Common myeloid progenitor, CD34-positive (primary cell): ENCODE data around the gene NUAK1.

ENCODE experiments used
- CTCF ChIA-PET: fragments of 350-600 bp; sonication (Branson Sonifier 250); formaldehyde crosslinking; loops from one replicate; lab custom pipeline; 2021; ENCODE audit warnings: antibody characterized with exemption; lab: Charles Lee
- POLR2A ChIA-PET: fragments of 350-600 bp; sonication (Branson Sonifier 250); formaldehyde crosslinking; loops from one replicate; lab custom pipeline; 2021; ENCODE audit warnings: antibody characterized with exemption; lab: Charles Lee
- DNase-seq, 3 donors: peaks; one replicate each; pipeline versions ENCODE4 v3.0.0 to v3.0.0-alpha.2; 2013
- H3K27ac ChIP-seq, 2 experiments: 1 replicate in 1 of 2; 2 replicates in 1 of 2; pipeline ENCODE4 v1.7.0; 2013; ENCODE audit warnings: inconsistent platforms in 2 of 2, low read length in 2 of 2, mild to moderate bottlenecking in 2 of 2, low read depth in 1 of 2, moderate library complexity in 1 of 2; ENCODE audit not compliant: severe bottlenecking in 2 of 2, insufficient read depth in 1 of 2, poor library complexity in 1 of 2
- H3K27me3 ChIP-seq, 5 experiments: replicated peaks in 2 of 5; 1 replicate in 3 of 5; 2 replicates in 2 of 5; pipeline versions ENCODE4 v1.6.1 to v1.7.0; 2013; ENCODE audit warnings: low read length in 4 of 5, mild to moderate bottlenecking in 2 of 5, moderate library complexity in 2 of 5, inconsistent platforms in 1 of 5; ENCODE audit not compliant: insufficient read depth in 5 of 5, control insufficient read depth in 4 of 5
- H3K36me3 ChIP-seq, 4 experiments: 1 replicate in 2 of 4; 2 replicates in 2 of 4; pipeline versions ENCODE4 v1.6.1 to v1.7.0; 2013; ENCODE audit warnings: low read length in 3 of 4, control low read depth in 1 of 4, mild to moderate bottlenecking in 1 of 4; ENCODE audit not compliant: control insufficient read depth in 4 of 4, insufficient read depth in 4 of 4
- H3K4me1 ChIP-seq, 4 experiments: 1 replicate in 3 of 4; 2 replicates in 1 of 4; pipeline versions ENCODE4 v1.6.1 to v1.7.1; 2013; ENCODE audit warnings: low read length in 3 of 4, mild to moderate bottlenecking in 3 of 4, control low read depth in 1 of 4, inconsistent platforms in 1 of 4, moderate library complexity in 1 of 4; ENCODE audit not compliant: control insufficient read depth in 4 of 4, insufficient read depth in 4 of 4; ENCODE audit errors: control extremely low read depth in 1 of 4
- H3K4me3 ChIP-seq, 7 experiments: 1 replicate in 4 of 7; 2 replicates in 3 of 7; pipeline versions ENCODE4 v1.5.1 to v1.7.0; 2013; ENCODE audit warnings: mild to moderate bottlenecking in 7 of 7, low read length in 6 of 7, moderate library complexity in 6 of 7, inconsistent platforms in 2 of 7, low read depth in 2 of 7, control low read depth in 1 of 7; ENCODE audit not compliant: insufficient read depth in 4 of 7, control insufficient read depth in 1 of 7; ENCODE audit errors: extremely low read depth in 1 of 7
- H3K9me3 ChIP-seq, 5 experiments: 1 replicate in 4 of 5; 2 replicates in 1 of 5; pipeline versions ENCODE4 v1.6.1 to v1.7.1; 2013; ENCODE audit warnings: low read length in 4 of 5, mild to moderate bottlenecking in 2 of 5, inconsistent platforms in 1 of 5, low read depth in 1 of 5, moderate library complexity in 1 of 5; ENCODE audit not compliant: control insufficient read depth in 4 of 5, insufficient read depth in 2 of 5; ENCODE audit errors: control extremely low read depth in 1 of 5
- WGBS: methylation state at CpG from one replicate; pipeline ENCODE4 v1.1.5; 2013; ENCODE audit not compliant: insufficient coverage; 5-methylcytosine and 5-hydroxymethylcytosine counted together

The NUAK1 gene

GRCh38 chr12:106066051-106066705 lies 72.6 kb downstream of the NUAK1 start:
- H3K4me1 ChIP-seq: no peaks in the 10 kb centered on the region
- DNase-seq: no peak
- ChIA-PET POLR2A (no interaction called here), CTCF (interaction anchor here (1.6 kb wide), 1 partner anchor 14 kb away, joined by 3 read pairs; no protein-coding TSS in a partner anchor)
- no peak overlapping the region for H3K27ac ChIP-seq
- peaks cover 0 to 5% (median 1%) of the 10 kb centered on the region in 5 experiments for H3K9me3 ChIP-seq
- no peaks in the 10 kb centered on the region for H3K36me3 ChIP-seq
- H3K4me3 ChIP-seq: no peak overlapping the region
- H3K27me3 ChIP-seq: peaks cover 0 to 6% (median 1%) of the 10 kb centered on the region in 5 experiments
- WGBS: 57% methylated on average over 6 of the region's 6 CpGs

- Histone ChIP-seq H3K36me3 (no peaks in the 10 kb centered on the region), H3K4me1 (no peaks in the 10 kb centered on the region), H3K27me3 (peaks cover 0 to 2% (median under 1%) of the 10 kb centered on the region in 5 experiments), H3K4me3 (no peak overlapping the region), H3K9me3 (peaks cover 0 to 5% (median 1%) of the 10 kb centered on the region in 5 experiments), H3K27ac (no peak overlapping the region)
- no peak for DNase-seq
- 92% methylated on average over 1 of the region's 1 CpG for WGBS
- ChIA-PET POLR2A (no interaction called here), CTCF (no interaction called here)
Observed at GRCh38 chr12:106065506-106065905, 73.2 kb downstream of the NUAK1 start.

- H3K4me3 ChIP-seq: no peak overlapping the region
- ChIA-PET POLR2A (interaction anchor here (0.6 kb wide), 1 partner anchor 430 kb away, joined by 4 read pairs; no protein-coding TSS in a partner anchor), CTCF (no interaction called here)
- 94% methylated on average over 2 of the region's 2 CpGs for WGBS
- H3K9me3 ChIP-seq: peaks cover 0 to 5% (median 1%) of the 10 kb centered on the region in 5 experiments
- H3K27me3 ChIP-seq: peaks cover 0 to 2% (median 0%) of the 10 kb centered on the region in 5 experiments
- H3K4me1 ChIP-seq: no peaks in the 10 kb centered on the region
- no peak for DNase-seq
- H3K36me3 ChIP-seq: no peaks in the 10 kb centered on the region
- no peak overlapping the region for H3K27ac ChIP-seq
Observed at GRCh38 chr12:106064721-106065021, 74.1 kb downstream of the NUAK1 start.

- Histone ChIP-seq H3K27me3 (peaks cover 0 to 2% (median 0%) of the 10 kb centered on the region in 5 experiments), H3K4me3 (no peak overlapping the region), H3K4me1 (no peaks in the 10 kb centered on the region), H3K36me3 (no peaks in the 10 kb centered on the region), H3K27ac (no peak overlapping the region), H3K9me3 (peaks cover 0 to 5% (median 1%) of the 10 kb centered on the region in 5 experiments)
- ChIA-PET CTCF (no interaction called here), POLR2A (interaction anchor here (0.6 kb wide), 1 partner anchor 429 kb away, joined by 4 read pairs; no protein-coding TSS in a partner anchor)
- WGBS: 100% methylated on average over 4 of the region's 7 CpGs
- no peak for DNase-seq
Observed at GRCh38 chr12:106063826-106064720, 74.7 kb downstream of the NUAK1 start.

- peaks cover 0 to 2% (median 0%) of the 10 kb centered on the region in 5 experiments for H3K27me3 ChIP-seq
- no peaks in the 10 kb centered on the region for H3K36me3 ChIP-seq
- POLR2A ChIA-PET: no interaction called here
- CTCF ChIA-PET: interaction anchor here (0.9 kb wide), 1 partner anchor 8 kb away, joined by 3 read pairs; no protein-coding TSS in a partner anchor
- H3K4me3 ChIP-seq: no peak overlapping the region
- H3K4me1 ChIP-seq: no peaks in the 10 kb centered on the region
- H3K9me3 ChIP-seq: peaks cover 0 to 4% (median 0%) of the 10 kb centered on the region in 5 experiments
- H3K27ac ChIP-seq: no peak overlapping the region
- no peak for DNase-seq
- 93% methylated on average over 5 of the region's 5 CpGs for WGBS
Observed at GRCh38 chr12:106062693-106063092, 76.1 kb downstream of the NUAK1 start.

- ChIA-PET POLR2A (no interaction called here), CTCF (no interaction called here)
- Histone ChIP-seq H3K4me1 (no peaks in the 10 kb centered on the region), H3K9me3 (peaks cover 0 to 7% (median 0%) of the 10 kb centered on the region in 5 experiments), H3K27ac (no peak overlapping the region), H3K36me3 (no peaks in the 10 kb centered on the region), H3K4me3 (no peak overlapping the region), H3K27me3 (peaks cover 0 to 2% (median 0%) of the 10 kb centered on the region in 5 experiments)
- WGBS: 83% methylated on average over 4 of the region's 4 CpGs
- no peak for DNase-seq
Observed at GRCh38 chr12:106058256-106059182, 80.2 kb downstream of the NUAK1 start.
